CD4-positive, CD25-positive, alpha-beta regulatory T cell (primary cell): ENCODE results near the gene SH3D21. TPM values are rescaled to one million over a fixed set of nuclear protein-coding genes. Genes with fewer than 3 reads are reported as not detected.
A peak's percentile ranks its signal among the peaks of the same experiment; 100 is the strongest.

Experiments
- ATAC-seq, 2 donors: fragments of 150-1000 bp; cut with Tn5 transposase; one replicate each; pipeline ENCODE4 v1.10.0; 2021; ENCODE audit warnings: low read depth in 2 of 2, moderate number of reproducible peaks in 2 of 2, moderate library complexity in 1 of 2
- DNase-seq, 3 donors: peaks; one replicate each; pipeline versions ENCODE4 v3.0.0 to v3.0.0-alpha.2; 2012 to 2022; ENCODE audit warnings: mixed read lengths in 1 of 3
- H3K27ac ChIP-seq: one replicate; pipeline ENCODE4 v1.7.0; 2013; ENCODE audit warnings: mild to moderate bottlenecking, low read length; ENCODE audit not compliant: insufficient read depth, poor library complexity, severe bottlenecking
- H3K27me3 ChIP-seq: one replicate; pipeline ENCODE4 v1.7.0; 2013; ENCODE audit warnings: low read length; ENCODE audit not compliant: control insufficient read depth, insufficient read depth
- H3K36me3 ChIP-seq: one replicate; pipeline ENCODE4 v1.7.0; 2013; ENCODE audit warnings: mild to moderate bottlenecking, low read length, moderate library complexity; ENCODE audit not compliant: control insufficient read depth, insufficient read depth
- H3K4me1 ChIP-seq: 2 replicates; pipeline ENCODE4 v1.7.0; 2013; ENCODE audit warnings: mild to moderate bottlenecking, low read length; ENCODE audit not compliant: insufficient read depth, control insufficient read depth, poor library complexity, severe bottlenecking
- H3K4me3 ChIP-seq: one replicate; pipeline ENCODE4 v1.7.0; 2013; ENCODE audit warnings: low read depth, mild to moderate bottlenecking, low read length, moderate library complexity
- H3K9me3 ChIP-seq, 2 experiments: 1 replicate in 1 of 2; 2 replicates in 1 of 2; pipeline ENCODE4 v1.7.0; 2013; ENCODE audit warnings: low read length in 2 of 2, mild to moderate bottlenecking in 1 of 2, moderate library complexity in 1 of 2; ENCODE audit not compliant: control insufficient read depth in 2 of 2
- H3K27ac Mint-ChIP-seq, 3 donors: one replicate each; pipeline ENCODE4 v1.8.0; 2020 to 2022; ENCODE audit warnings: mild to moderate bottlenecking in 3 of 3, mixed read lengths in 3 of 3, moderate library complexity in 2 of 3
- H3K27me3 Mint-ChIP-seq: one replicate; pipeline ENCODE4 v1.8.0; 2022; ENCODE audit warnings: mild to moderate bottlenecking, mixed read lengths
- H3K36me3 Mint-ChIP-seq: one replicate; pipeline ENCODE4 v1.8.0; 2020; ENCODE audit warnings: mixed read lengths
- H3K4me1 Mint-ChIP-seq, 4 donors: one replicate each; pipeline ENCODE4 v1.8.0; 2020 to 2022; ENCODE audit warnings: mixed read lengths in 4 of 4, mild to moderate bottlenecking in 1 of 4
- H3K4me3 Mint-ChIP-seq, 4 donors: one replicate each; pipeline ENCODE4 v1.8.0; 2020 to 2022; ENCODE audit warnings: mild to moderate bottlenecking in 4 of 4, mixed read lengths in 4 of 4, moderate library complexity in 3 of 4
- H3K9me3 Mint-ChIP-seq, 7 donors: one replicate each; pipeline ENCODE4 v1.8.0; 2020 to 2022; ENCODE audit warnings: mixed read lengths in 7 of 7, mild to moderate bottlenecking in 3 of 7, moderate library complexity in 2 of 7
- polyA plus RNA-seq, 4 donors: library from polyadenylated mRNA; unstranded; fragments of 300-500 nt; fragmentation: Illumina TruSeq; gene quantifications; one replicate each; pipeline ENCODE4 v1.2.3, GENCODE V29; 2021
- total RNA-seq: library from RNA; stranded (reverse); gene quantifications from one replicate; pipeline ENCODE4 v1.2.3, GENCODE V29; 2022

SH3D21 gene
- total and polyA plus RNA-seq, 5 donors from 2014 or later, result 0.26 to 3.2 (median 0.34) TPM

GRCh38 chr1:36366091-36366661 is 60.0 kb downstream of the SH3D21 start:
- no peaks in the 10 kb centered on the region for H3K9me3 ChIP-seq
- H3K27ac Mint-ChIP-seq, result peak overlapping the region; percentile 89 to 98 (median 94)
- no peaks in the 10 kb centered on the region for H3K27me3 Mint-ChIP-seq
- DNase-seq (peak; percentile 56 to 90 (median 70)), ATAC-seq (peak; percentile 82 to 84)
- H3K27ac ChIP-seq, result peak overlapping the region; percentile 85
- peaks cover 45% of the 10 kb centered on the region for H3K4me1 ChIP-seq
- peaks cover 9% of the 10 kb centered on the region for H3K36me3 ChIP-seq
- no peaks in the 10 kb centered on the region for H3K9me3 Mint-ChIP-seq
- H3K36me3 Mint-ChIP-seq, result peaks cover 4% of the 10 kb centered on the region
- peaks cover 0 to 55% (median 43%) of the 10 kb centered on the region in 4 donors for H3K4me1 Mint-ChIP-seq
- H3K4me3 Mint-ChIP-seq, result peak overlapping the region; percentile 74 to 83 (median 78)
- peak overlapping the region; percentile 14 for H3K4me3 ChIP-seq
- no peaks in the 10 kb centered on the region for H3K27me3 ChIP-seq

GRCh38 chr1:36367066-36367465 is 60.9 kb downstream of the SH3D21 start:
- peaks cover 45% of the 10 kb centered on the region for H3K4me1 ChIP-seq
- DNase-seq, result peak in 2 of 3 donors; percentile 59 to 82
- peaks cover 8% of the 10 kb centered on the region for H3K36me3 ChIP-seq
- no peaks in the 10 kb centered on the region for H3K36me3 Mint-ChIP-seq
- H3K4me1 Mint-ChIP-seq, result peaks cover 0 to 57% (median 41%) of the 10 kb centered on the region in 4 donors
- peak overlapping the region; percentile 37 for H3K4me3 ChIP-seq
- H3K27me3 ChIP-seq, result no peaks in the 10 kb centered on the region
- no peaks in the 10 kb centered on the region for H3K27me3 Mint-ChIP-seq
- H3K9me3 ChIP-seq, result no peaks in the 10 kb centered on the region
- ATAC-seq, result peak; percentile 66 to 76
- peak overlapping the region; percentile 89 to 98 (median 94) for H3K27ac Mint-ChIP-seq
- peak overlapping the region; percentile 74 to 83 (median 78) for H3K4me3 Mint-ChIP-seq
- H3K9me3 Mint-ChIP-seq, result no peaks in the 10 kb centered on the region
- H3K27ac ChIP-seq, result peak overlapping the region; percentile 85

- no peak overlapping the region for H3K4me3 ChIP-seq
- H3K4me1 ChIP-seq, result peaks cover 49% of the 10 kb centered on the region
- peaks cover 1% of the 10 kb centered on the region for H3K36me3 ChIP-seq
- peak overlapping the region; percentile 78 to 98 (median 94) for H3K27ac Mint-ChIP-seq
- H3K27ac ChIP-seq, result peak overlapping the region; percentile 85
- no peaks in the 10 kb centered on the region for H3K9me3 ChIP-seq
- no peaks in the 10 kb centered on the region for H3K27me3 Mint-ChIP-seq
- ATAC-seq (no peak), DNase-seq (no peak)
- no peaks in the 10 kb centered on the region for H3K27me3 ChIP-seq
- H3K9me3 Mint-ChIP-seq, result no peaks in the 10 kb centered on the region
- peaks cover 0 to 63% (median 41%) of the 10 kb centered on the region in 4 donors for H3K4me1 Mint-ChIP-seq
- H3K36me3 Mint-ChIP-seq, result no peaks in the 10 kb centered on the region
- peak overlapping the region in 3 of 4 donors; percentile 74 to 81 (median 74) for H3K4me3 Mint-ChIP-seq
These were observed 61.6 kb downstream of the SH3D21 start for GRCh38 chr1:36367798-36368197.

GRCh38 chr1:36369061-36369861 is 63.1 kb downstream of the SH3D21 start:
- Mint-ChIP-seq H3K4me3 (peak overlapping the region; percentile 19 to 81 (median 30)), H3K27ac (peak overlapping the region; percentile 67 to 98 (median 94)), H3K4me1 (peaks cover 0 to 77% (median 49%) of the 10 kb centered on the region in 4 donors), H3K36me3 (no peaks in the 10 kb centered on the region), H3K9me3 (no peaks in the 10 kb centered on the region), H3K27me3 (no peaks in the 10 kb centered on the region)
- Histone ChIP-seq H3K9me3 (no peaks in the 10 kb centered on the region), H3K4me1 (peaks cover 64% of the 10 kb centered on the region), H3K27me3 (no peaks in the 10 kb centered on the region), H3K27ac (peak overlapping the region; percentile 60), H3K36me3 (no peaks in the 10 kb centered on the region), H3K4me3 (no peak overlapping the region)
- ATAC-seq (peak; percentile 49 to 62), DNase-seq (peak; percentile 76 to 85 (median 81))

Other genes starting within 250 kb of the SH3D21 start
- gene TEKT2, start 222.3 kb upstream of the SH3D21 start, total RNA-seq, result 0.81 TPM
- gene TEKT2, start 222.3 kb upstream of the SH3D21 start, polyA plus RNA-seq, result not detected
- 20.6 TPM for gene ADPRS, start 217.5 kb upstream of the SH3D21 start, total RNA-seq
- gene ADPRS, start 217.5 kb upstream of the SH3D21 start, polyA plus RNA-seq, result 10 to 100 TPM; 21.4 to 41.6 (median 28.4) TPM
- gene COL8A2, start 181.1 kb upstream of the SH3D21 start, total RNA-seq, result not detected
- under 1 TPM in 1 of 4 donors, not detected in 3; 0.03 TPM for gene COL8A2, start 181.1 kb upstream of the SH3D21 start, polyA plus RNA-seq
- gene TRAPPC3, start 156.9 kb upstream of the SH3D21 start, total RNA-seq, result 45.6 TPM
- 100 to 1,000 TPM; 112 to 137 (median 126) TPM for gene TRAPPC3, start 156.9 kb upstream of the SH3D21 start, polyA plus RNA-seq
- gene MAP7D1, start 150.2 kb upstream of the SH3D21 start, total RNA-seq, result 178 TPM
- 10 to 100 TPM; 10.1 to 16.3 (median 13.1) TPM for gene MAP7D1, start 150.2 kb upstream of the SH3D21 start, polyA plus RNA-seq
- gene THRAP3, start 81.9 kb upstream of the SH3D21 start, total RNA-seq, result 84.4 TPM
- gene THRAP3, start 81.9 kb upstream of the SH3D21 start, polyA plus RNA-seq, result 10 to 100 TPM; 62.5 to 73.7 (median 68.2) TPM
- 12.7 TPM for gene EVA1B, start 17.3 kb downstream of the SH3D21 start, total RNA-seq
- gene EVA1B, start 17.3 kb downstream of the SH3D21 start, polyA plus RNA-seq, result 10 to 100 TPM in 3 of 4 donors, 1 to 10 TPM in 1; 8.7 to 18.0 (median 12.9) TPM
- gene STK40, start 79.6 kb downstream of the SH3D21 start, total RNA-seq, result 30.1 TPM
- gene STK40, start 79.6 kb downstream of the SH3D21 start, polyA plus RNA-seq, result 10 to 100 TPM; 27.1 to 36.4 (median 30.3) TPM
- 33.8 TPM for gene LSM10, start 91.5 kb downstream of the SH3D21 start, total RNA-seq
- gene LSM10, start 91.5 kb downstream of the SH3D21 start, polyA plus RNA-seq, result 100 to 1,000 TPM; 142 to 153 (median 145) TPM
- not detected for gene OSCP1, start 144.1 kb downstream of the SH3D21 start, total RNA-seq
- 1 to 10 TPM in 2 of 4 donors, under 1 TPM in 2; 0.35 to 1.8 (median 0.73) TPM for gene OSCP1, start 144.1 kb downstream of the SH3D21 start, polyA plus RNA-seq
- gene MRPS15, start 158.0 kb downstream of the SH3D21 start, total RNA-seq, result 36.7 TPM
- gene MRPS15, start 158.0 kb downstream of the SH3D21 start, polyA plus RNA-seq, result 10 to 100 TPM; 67.6 to 97.2 (median 72.3) TPM
- gene CSF3R, start 176.5 kb downstream of the SH3D21 start, total RNA-seq, result 3.6 TPM
- under 1 TPM in 3 of 4 donors, not detected in 1; 0.10 to 0.33 (median 0.13) TPM for gene CSF3R, start 176.5 kb downstream of the SH3D21 start, polyA plus RNA-seq